AG04449 (cell line): Measurements from ENCODE around the gene HRH1.

Source experiments
- CTCF ChIA-PET: fragments of 350-600 bp; formaldehyde crosslinking; extraction: SDS; loops from one replicate; lab custom pipeline; 2021; ENCODE audit warnings: antibody characterized with exemption; lab: Yijun Ruan, JAX
- POLR2A ChIA-PET: fragments of 400-600, 350-600 bp; formaldehyde crosslinking; extraction: SDS; loops from one replicate; lab custom pipeline; 2020; ENCODE audit warnings: antibody characterized with exemption, inconsistent platforms; lab: Yijun Ruan, JAX
- DNase-seq: peaks from one replicate; pipeline ENCODE4 v3.0.0-alpha.2; 2010; ENCODE audit warnings: low read depth, low spot score
- H3K4me3 ChIP-seq: 2 replicates; pipeline ENCODE4 v1.5.1; 2011; ENCODE audit warnings: low read depth, mild to moderate bottlenecking, control low read depth, low read length
- TF ChIP-seq, protein P1 (sequence below): IDR thresholded peaks from one replicate; pipeline ENCODE4 v1.5.1; 2011; ENCODE audit warnings: mild to moderate bottlenecking, moderate library complexity, low read length, control low read depth, inconsistent platforms; ENCODE audit not compliant: insufficient read depth; ENCODE audit errors: missing control alignments

HRH1 gene

DNA sequence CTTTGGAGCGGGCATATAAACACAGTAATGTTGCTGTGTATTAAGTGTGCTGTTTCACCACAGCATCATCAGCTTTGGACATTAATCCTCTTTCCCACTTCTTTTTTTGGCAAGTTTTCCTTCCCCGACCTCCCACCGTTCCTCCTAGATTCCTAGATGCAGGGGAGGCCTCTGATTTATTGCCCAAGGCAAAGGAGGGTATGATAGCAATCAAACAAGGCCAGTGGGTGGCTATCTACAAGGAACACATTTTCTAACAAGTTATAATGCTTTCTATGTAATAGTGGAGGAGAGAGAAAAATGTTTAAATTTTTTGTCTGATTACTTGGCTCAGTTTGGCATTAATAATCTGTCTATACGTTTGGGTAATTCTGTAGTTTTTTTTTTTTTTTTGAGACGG lies 156.0 kb downstream of the HRH1 start:
- H3K4me3 ChIP-seq, result no peak overlapping the region
- CTCF ChIA-PET, result interaction anchor here (1.3 kb wide), 1 partner anchor 25 kb away, joined by 3 read pairs; no protein-coding TSS in a partner anchor
- TF ChIP-seq, protein P1, sequence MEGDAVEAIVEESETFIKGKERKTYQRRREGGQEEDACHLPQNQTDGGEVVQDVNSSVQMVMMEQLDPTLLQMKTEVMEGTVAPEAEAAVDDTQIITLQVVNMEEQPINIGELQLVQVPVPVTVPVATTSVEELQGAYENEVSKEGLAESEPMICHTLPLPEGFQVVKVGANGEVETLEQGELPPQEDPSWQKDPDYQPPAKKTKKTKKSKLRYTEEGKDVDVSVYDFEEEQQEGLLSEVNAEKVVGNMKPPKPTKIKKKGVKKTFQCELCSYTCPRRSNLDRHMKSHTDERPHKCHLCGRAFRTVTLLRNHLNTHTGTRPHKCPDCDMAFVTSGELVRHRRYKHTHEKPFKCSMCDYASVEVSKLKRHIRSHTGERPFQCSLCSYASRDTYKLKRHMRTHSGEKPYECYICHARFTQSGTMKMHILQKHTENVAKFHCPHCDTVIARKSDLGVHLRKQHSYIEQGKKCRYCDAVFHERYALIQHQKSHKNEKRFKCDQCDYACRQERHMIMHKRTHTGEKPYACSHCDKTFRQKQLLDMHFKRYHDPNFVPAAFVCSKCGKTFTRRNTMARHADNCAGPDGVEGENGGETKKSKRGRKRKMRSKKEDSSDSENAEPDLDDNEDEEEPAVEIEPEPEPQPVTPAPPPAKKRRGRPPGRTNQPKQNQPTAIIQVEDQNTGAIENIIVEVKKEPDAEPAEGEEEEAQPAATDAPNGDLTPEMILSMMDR, result no peak
- DNase-seq, result no peak
- POLR2A ChIA-PET, result no interaction called here

DNA sequence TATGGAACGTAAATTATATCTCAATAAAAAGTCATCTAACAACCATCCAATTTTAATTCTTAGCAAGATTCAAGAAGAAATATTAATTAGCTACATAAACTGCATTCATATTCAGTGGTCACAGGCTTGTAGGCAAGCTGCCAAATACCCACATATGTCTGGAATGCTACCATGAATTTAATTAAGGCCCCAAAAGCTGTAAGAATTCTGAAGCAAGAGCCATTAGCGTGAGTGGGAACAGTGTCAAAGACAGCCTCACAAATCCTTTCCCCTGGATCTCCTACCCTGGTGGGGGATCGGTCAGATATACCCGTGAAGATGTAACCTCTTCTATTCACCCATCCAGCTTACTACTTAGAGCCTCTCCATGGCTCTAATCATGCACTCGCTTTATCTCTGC lies 157.9 kb downstream of the HRH1 start:
- TF ChIP-seq, protein P1, result no peak
- CTCF ChIA-PET, result interaction anchor here (0.8 to 2.6 kb wide), 9 partner anchors 10 to 252 kb away, joined by 3 to 14 read pairs (median 4); no protein-coding TSS in a partner anchor
- no peak overlapping the region for H3K4me3 ChIP-seq
- DNase-seq, result no peak
- POLR2A ChIA-PET, result interaction anchor here (0.8 kb wide), 1 partner anchor 33 kb away, joined by 3 read pairs; no protein-coding TSS in a partner anchor
